BLaER1 (cell line): ENCODE results near the gene ZMYND8.

Experiments
- H3K27ac ChIP-seq: shearing (Covaris generic); formaldehyde crosslinking; 2 replicates; pipeline ENCODE4 v1.8.1; 2022
- H3K27me3 ChIP-seq: shearing (Covaris generic); formaldehyde crosslinking; 2 replicates; pipeline ENCODE4 v1.8.1; 2022
- H3K36me3 ChIP-seq: shearing (Covaris generic); formaldehyde crosslinking; 2 replicates; pipeline ENCODE4 v1.8.1; 2022
- H3K4me1 ChIP-seq: shearing (Covaris generic); formaldehyde crosslinking; 2 replicates; pipeline ENCODE4 v1.8.1; 2022
- H3K4me2 ChIP-seq: shearing (Covaris generic); formaldehyde crosslinking; 2 replicates; pipeline ENCODE4 v1.8.1; 2022
- H3K4me3 ChIP-seq: shearing (Covaris generic); formaldehyde crosslinking; 2 replicates; pipeline ENCODE4 v1.8.1; 2022
- H3K9ac ChIP-seq: shearing (Covaris generic); formaldehyde crosslinking; 2 replicates; pipeline ENCODE4 v1.8.1; 2022
- H3K9me3 ChIP-seq: shearing (Covaris generic); formaldehyde crosslinking; 2 replicates; pipeline ENCODE4 v1.8.1; 2022
- H4K20me1 ChIP-seq: shearing (Covaris generic); formaldehyde crosslinking; 2 replicates; pipeline ENCODE4 v1.8.1; 2022
- Cebpa-rat ChIP-seq: shearing (Covaris generic); IDR thresholded peaks from 2 replicates; pipeline ENCODE4 v1.8.1; 2022

The ZMYND8 gene

GRCh38 chr20:47195573-47195972 is 160.9 kb downstream of the ZMYND8 start:
- no peak overlapping the region for H3K4me3 ChIP-seq
- TF ChIP-seq Cebpa-rat = no peak
- no peak overlapping the region for H3K4me2 ChIP-seq
- H3K9me3 ChIP-seq = no peaks in the 10 kb centered on the region
- no peaks in the 10 kb centered on the region for H4K20me1 ChIP-seq
- peaks cover 20% of the 10 kb centered on the region for H3K4me1 ChIP-seq
- H3K27me3 ChIP-seq = no peaks in the 10 kb centered on the region
- H3K27ac ChIP-seq = no peak overlapping the region
- H3K9ac ChIP-seq = no peak overlapping the region
- no peaks in the 10 kb centered on the region for H3K36me3 ChIP-seq

- no peak overlapping the region for H3K4me3 ChIP-seq
- TF ChIP-seq Cebpa-rat = no peak
- no peaks in the 10 kb centered on the region for H3K9me3 ChIP-seq
- H3K9ac ChIP-seq = no peak overlapping the region
- H3K27ac ChIP-seq = no peak overlapping the region
- no peaks in the 10 kb centered on the region for H3K36me3 ChIP-seq
- H3K27me3 ChIP-seq = no peaks in the 10 kb centered on the region
- no peak overlapping the region for H3K4me2 ChIP-seq
- H4K20me1 ChIP-seq = no peaks in the 10 kb centered on the region
- peaks cover 8% of the 10 kb centered on the region for H3K4me1 ChIP-seq
Measured at GRCh38 chr20:47191956-47192355, 164.5 kb downstream of the ZMYND8 start.

- Histone ChIP-seq H3K9ac (no peak overlapping the region), H3K27me3 (no peaks in the 10 kb centered on the region), H3K4me3 (no peak overlapping the region), H3K36me3 (no peaks in the 10 kb centered on the region), H3K4me1 (no peaks in the 10 kb centered on the region), H4K20me1 (no peaks in the 10 kb centered on the region), H3K27ac (no peak overlapping the region), H3K9me3 (no peaks in the 10 kb centered on the region), H3K4me2 (no peak overlapping the region)
- TF ChIP-seq Cebpa-rat = no peak
Measured at GRCh38 chr20:47191074-47191673, 165.3 kb downstream of the ZMYND8 start.

GRCh38 chr20:47189060-47189459 is 167.4 kb downstream of the ZMYND8 start:
- no peak overlapping the region for H3K4me2 ChIP-seq
- H3K4me3 ChIP-seq = no peak overlapping the region

GRCh38 chr20:47188540-47188939 is 168.0 kb downstream of the ZMYND8 start:
- H3K4me1 ChIP-seq = no peaks in the 10 kb centered on the region
- H4K20me1 ChIP-seq = no peaks in the 10 kb centered on the region
- H3K4me2 ChIP-seq = no peak overlapping the region
- no peaks in the 10 kb centered on the region for H3K9me3 ChIP-seq
- TF ChIP-seq Cebpa-rat = no peak
- H3K27me3 ChIP-seq = no peaks in the 10 kb centered on the region
- no peak overlapping the region for H3K27ac ChIP-seq
- H3K4me3 ChIP-seq = no peak overlapping the region
- no peak overlapping the region for H3K9ac ChIP-seq
- no peaks in the 10 kb centered on the region for H3K36me3 ChIP-seq

More at GRCh38 chr20:47189060-47189459, 167.4 kb downstream of the ZMYND8 start:
- Histone ChIP-seq H3K27me3 (no peaks in the 10 kb centered on the region), H3K9me3 (no peaks in the 10 kb centered on the region), H3K36me3 (no peaks in the 10 kb centered on the region), H3K27ac (no peak overlapping the region), H4K20me1 (no peaks in the 10 kb centered on the region), H3K9ac (no peak overlapping the region), H3K4me1 (no peaks in the 10 kb centered on the region)
- TF ChIP-seq Cebpa-rat = no peak

GRCh38 chr20:47187450-47188195 is 168.9 kb downstream of the ZMYND8 start:
- no peak overlapping the region for H3K9ac ChIP-seq
- H3K27me3 ChIP-seq = no peaks in the 10 kb centered on the region
- no peaks in the 10 kb centered on the region for H4K20me1 ChIP-seq
- H3K4me3 ChIP-seq = no peak overlapping the region
- H3K9me3 ChIP-seq = no peaks in the 10 kb centered on the region
- H3K4me1 ChIP-seq = no peaks in the 10 kb centered on the region
- no peak for TF ChIP-seq Cebpa-rat
- H3K4me2 ChIP-seq = no peak overlapping the region
- no peaks in the 10 kb centered on the region for H3K36me3 ChIP-seq
- H3K27ac ChIP-seq = no peak overlapping the region

- H3K36me3 ChIP-seq = no peaks in the 10 kb centered on the region
- H4K20me1 ChIP-seq = no peaks in the 10 kb centered on the region
Measured at GRCh38 chr20:47183367-47183766, 173.1 kb downstream of the ZMYND8 start.

GRCh38 chr20:47181056-47181862 is 175.2 kb downstream of the ZMYND8 start:
- Histone ChIP-seq H3K9me3 (no peaks in the 10 kb centered on the region), H3K27me3 (no peaks in the 10 kb centered on the region), H4K20me1 (no peaks in the 10 kb centered on the region), H3K27ac (no peak overlapping the region), H3K4me1 (no peaks in the 10 kb centered on the region), H3K9ac (no peak overlapping the region), H3K4me3 (no peak overlapping the region), H3K36me3 (no peaks in the 10 kb centered on the region), H3K4me2 (no peak overlapping the region)
- TF ChIP-seq Cebpa-rat = no peak

More at GRCh38 chr20:47183367-47183766, 173.1 kb downstream of the ZMYND8 start:
- no peak overlapping the region for H3K9ac ChIP-seq
- TF ChIP-seq Cebpa-rat = no peak
- no peaks in the 10 kb centered on the region for H3K9me3 ChIP-seq
- no peak overlapping the region for H3K27ac ChIP-seq
- H3K27me3 ChIP-seq = no peaks in the 10 kb centered on the region
- H3K4me1 ChIP-seq = no peaks in the 10 kb centered on the region
- H3K4me3 ChIP-seq = no peak overlapping the region
- H3K4me2 ChIP-seq = no peak overlapping the region

- TF ChIP-seq Cebpa-rat = no peak
- H3K36me3 ChIP-seq = no peaks in the 10 kb centered on the region
- H3K4me3 ChIP-seq = no peak overlapping the region
- H3K27ac ChIP-seq = no peak overlapping the region
- H3K9ac ChIP-seq = no peak overlapping the region
- no peaks in the 10 kb centered on the region for H3K27me3 ChIP-seq
- H3K4me1 ChIP-seq = no peaks in the 10 kb centered on the region
- H3K4me2 ChIP-seq = no peak overlapping the region
- H3K9me3 ChIP-seq = no peaks in the 10 kb centered on the region
- no peaks in the 10 kb centered on the region for H4K20me1 ChIP-seq
Measured at GRCh38 chr20:47179267-47179666, 177.2 kb downstream of the ZMYND8 start.

- Histone ChIP-seq H4K20me1 (no peaks in the 10 kb centered on the region), H3K36me3 (no peaks in the 10 kb centered on the region), H3K9me3 (no peaks in the 10 kb centered on the region), H3K27ac (no peak overlapping the region), H3K4me2 (no peak overlapping the region), H3K4me1 (no peaks in the 10 kb centered on the region), H3K9ac (no peak overlapping the region), H3K27me3 (no peaks in the 10 kb centered on the region), H3K4me3 (no peak overlapping the region)
- TF ChIP-seq Cebpa-rat = no peak
Measured at GRCh38 chr20:47178851-47179250, 177.6 kb downstream of the ZMYND8 start.
